HepG2 (cell line): Measurements from ENCODE around the gene ARSB. TPM values are rescaled to one million over a fixed set of nuclear protein-coding genes. Genes with fewer than 3 reads are reported as not detected.

Source experiments
- ATAD3A ChIP-seq: sonication (generic); formaldehyde crosslinking; IDR thresholded peaks from 2 replicates; pipeline ENCODE4 v1.4.0; 2020; ENCODE audit warnings: missing genetic modification reagents
- ATM ChIP-seq: fragments of 450-650 bp; IDR thresholded peaks from 2 replicates; pipeline ENCODE4 v1.7.1; 2017; ENCODE audit warnings: mild to moderate bottlenecking, borderline replicate concordance
- CHCHD3 ChIP-seq: sonication (generic); formaldehyde crosslinking; IDR thresholded peaks from 2 replicates; pipeline ENCODE4 v1.8.0; 2022; ENCODE audit warnings: mild to moderate bottlenecking, missing genetic modification reagents, moderate library complexity
- DRAP1 ChIP-seq: IDR thresholded peaks from 2 replicates; pipeline ENCODE4 v1.6.1; 2016; ENCODE audit warnings: missing genetic modification reagents, missing compliant biosample characterization
- EZH2 ChIP-seq: conservative IDR thresholded peaks from 2 replicates; pipeline ENCODE4 v1.6.1; 2012; ENCODE audit warnings: mild to moderate bottlenecking, low read depth, low read length, moderate library complexity
- GMEB1 ChIP-seq: sonication (generic); formaldehyde crosslinking; IDR thresholded peaks from 2 replicates; pipeline ENCODE4 v1.5.1; 2020; ENCODE audit warnings: missing genetic modification reagents, mild to moderate bottlenecking, borderline replicate concordance
- HES4 ChIP-seq: sonication (generic); formaldehyde crosslinking; IDR thresholded peaks from 2 replicates; pipeline ENCODE4 v1.9.0; 2021; ENCODE audit warnings: mild to moderate bottlenecking, missing genetic modification reagents, borderline replicate concordance
- HNF4G ChIP-seq, 2 experiments: sonication (generic) in 1 of 2; formaldehyde crosslinking in 1 of 2; IDR thresholded peaks; 2 replicates each; pipeline versions ENCODE4 v1.4.0 to v1.6.1; 2011 to 2020; ENCODE audit warnings: borderline replicate concordance in 2 of 2, low read depth in 2 of 2, mild to moderate bottlenecking in 2 of 2, low read length in 1 of 2, missing genetic modification reagents in 1 of 2, moderate library complexity in 1 of 2
- HNRNPK ChIP-seq: fragments of 200-400 bp; formaldehyde crosslinking; IDR thresholded peaks from 2 replicates; pipeline ENCODE4 v1.6.1; 2018; ENCODE audit warnings: low read length, low read depth, moderate library complexity, mild to moderate bottlenecking; ENCODE audit not compliant: poor library complexity, severe bottlenecking
- HOXD1 ChIP-seq: sonication (generic); formaldehyde crosslinking; IDR thresholded peaks from 2 replicates; pipeline ENCODE4 v1.5.0; 2020; ENCODE audit warnings: missing genetic modification reagents
- KLF13 ChIP-seq: sonication (generic); formaldehyde crosslinking; IDR thresholded peaks from 2 replicates; pipeline ENCODE4 v1.4.0; 2020; ENCODE audit warnings: mild to moderate bottlenecking, missing genetic modification reagents
- MAFK ChIP-seq, 2 experiments: IDR thresholded peaks in 1 of 2; conservative IDR thresholded peaks in 1 of 2; 2 replicates each; pipeline ENCODE4 v1.6.1; 2011; ENCODE audit warnings: improper control_type of control experiment in 2 of 2, low read length in 2 of 2
- MXD3 ChIP-seq: IDR thresholded peaks from 2 replicates; pipeline ENCODE4 v1.6.1; 2016; ENCODE audit warnings: mild to moderate bottlenecking, missing biosample characterization, missing genetic modification reagents
- NCOA2 ChIP-seq: sonication (generic); formaldehyde crosslinking; IDR thresholded peaks from 2 replicates; pipeline ENCODE4 v1.8.0; 2022; ENCODE audit warnings: inconsistent platforms
- PHF5A ChIP-seq: IDR thresholded peaks from one replicate; pipeline ENCODE4 v1.6.1; 2018; ENCODE audit warnings: low read depth, missing genetic modification reagents; ENCODE audit not compliant: unreplicated experiment
- PPARG ChIP-seq: conservative IDR thresholded peaks from 2 replicates; pipeline ENCODE4 v1.6.1; 2016; ENCODE audit warnings: missing biosample characterization, missing genetic modification reagents
- RARA ChIP-seq: IDR thresholded peaks from 2 replicates; pipeline ENCODE4 v1.6.1; 2016; ENCODE audit warnings: missing genetic modification reagents, missing compliant biosample characterization
- RNF219 ChIP-seq: sonication (generic); formaldehyde crosslinking; IDR thresholded peaks from 2 replicates; pipeline ENCODE4 v1.5.0; 2020; ENCODE audit warnings: mild to moderate bottlenecking, missing genetic modification reagents
- THYN1 ChIP-seq: sonication (generic); formaldehyde crosslinking; IDR thresholded peaks from 2 replicates; pipeline ENCODE4 v1.8.1; 2023; ENCODE audit warnings: low read depth, mild to moderate bottlenecking, moderate library complexity, missing genetic modification reagents, borderline replicate concordance
- ZBTB21 ChIP-seq: sonication (generic); formaldehyde crosslinking; IDR thresholded peaks from 2 replicates; pipeline ENCODE4 v1.4.0; 2020; ENCODE audit warnings: missing genetic modification reagents
- ZBTB33 ChIP-seq: sonication (generic); formaldehyde crosslinking; IDR thresholded peaks from 2 replicates; pipeline ENCODE4 v1.4.0; 2020; ENCODE audit warnings: missing genetic modification reagents
- ZNF510 ChIP-seq: sonication (generic); formaldehyde crosslinking; IDR thresholded peaks from 2 replicates; pipeline ENCODE4 v1.4.0; 2020; ENCODE audit warnings: low read depth, mild to moderate bottlenecking, missing genetic modification reagents
- ZNF615 ChIP-seq: sonication (generic); formaldehyde crosslinking; IDR thresholded peaks from 2 replicates; pipeline ENCODE4 v1.5.0; 2020; ENCODE audit warnings: mild to moderate bottlenecking, missing genetic modification reagents, borderline replicate concordance
- polyA plus RNA-seq, 8 experiments: library from polyadenylated mRNA; depleted of rRNA in 3 of 8; stranded (reverse) in 7 of 8; unstranded in 1 of 8; fragments of >200 nt; fragmentation: Illumina TruSeq in 4 of 8; extraction: Trizol in 4 of 8; gene quantifications; 2 replicates each; pipeline versions ENCODE4 v1.2.1 to v1.2.3, GENCODE V29; 2011 to 2016; ENCODE audit warnings: low read depth in 4 of 8, missing spikeins in 1 of 8, mixed read lengths in 1 of 8; ENCODE audit not compliant: insufficient read depth in 1 of 8
- total RNA-seq, 5 experiments: library from RNA; depleted of rRNA; stranded (reverse); fragments of >200 nt; fragmentation: Illumina TruSeq; extraction: Trizol; gene quantifications; 2 replicates each; pipeline ENCODE4 v1.2.3, GENCODE V29; 2016; ENCODE audit warnings: low read depth in 1 of 5

The ARSB gene
- total and polyA plus RNA-seq, 2 of the 13 experiments (the other 11 are each of a cell fraction or from before 2014, with no cell fraction given): 52.6 to 66.4 TPM

- TF ChIP-seq RNF219 (CRISPR knock-in tag): 0 out of 2 replicates have a peak, but pooled peaks have one; percentile 81
- TF ChIP-seq ATAD3A: no peak
- no peak for TF ChIP-seq HNRNPK
- peak; percentile 92 for TF ChIP-seq HNF4G (IDR thresholded peaks at IDR 0.05; ENCODE audit: borderline replicate concordance, low read depth, low read length)
- TF ChIP-seq HNF4G (CRISPR knock-in tag; IDR thresholded peaks at IDR 0.05; ENCODE audit: borderline replicate concordance, low read depth): peak; percentile 87
- no peak for TF ChIP-seq MXD3 (CRISPR knock-in tag)
- TF ChIP-seq MAFK (conservative IDR thresholded peaks at IDR 0.05 in 1 of 2, IDR thresholded peaks at IDR 0.05 in 1 of 2; ENCODE audit: low read length in 2 of 2): no peak; a peak in 1 of 4 replicates
- TF ChIP-seq HES4: no peak
- TF ChIP-seq KLF13 (CRISPR knock-in tag): 0 out of 2 replicates have a peak, but pooled peaks have one; percentile 49
- peak; percentile 65; the same call in 1 of the 2 replicates for TF ChIP-seq ZBTB21 (CRISPR knock-in tag)
- TF ChIP-seq ZNF615: 0 out of 2 replicates have a peak, but pooled peaks have one; percentile 76
- TF ChIP-seq HOXD1: peak; percentile 88
- peak; percentile 63; the same call in 1 of the 2 replicates for TF ChIP-seq GMEB1
- TF ChIP-seq PPARG: peak; percentile 93
- no peak for TF ChIP-seq CHCHD3 (CRISPR knock-in tag)
- no peak for TF ChIP-seq EZH2
- no peak for TF ChIP-seq ZNF510 (CRISPR knock-in tag)
- TF ChIP-seq ATM: no peak
- peak; percentile 98 for TF ChIP-seq NCOA2
- TF ChIP-seq PHF5A (CRISPR knock-in tag): peak; percentile 79
- peak; percentile 95 for TF ChIP-seq RARA (CRISPR knock-in tag)
- peak; percentile 96 for TF ChIP-seq DRAP1 (CRISPR knock-in tag)
- TF ChIP-seq ZBTB33: peak; percentile 75; the same call in 1 of the 2 replicates
- TF ChIP-seq THYN1 (CRISPR knock-in tag): no peak
Observed at GRCh38 chr5:78985725-78986223, 664 bp upstream of the ARSB start (continued).
